Fibroblast of skin of left quadriceps (primary cell): ENCODE measurements around the gene OGDHL.
"Not testable (repeated sequence)": the region's sequence is repeated elsewhere in the genome, so short reads cannot be mapped to it uniquely, and the experiment has no call there.

Experiments used
- DNase-seq, 2 experiments: peaks; one replicate each; pipeline ENCODE4 v3.0.0-alpha.2; 2013; ENCODE audit warnings: low read depth in 2 of 2

OGDHL gene

GRCh38 chr10:49761789-49762565, at the start of gene OGDHL:
TSS of gene OGDHL (minus strand) at chr10:49762323. CDS start at chr10:49758592, 3,731 bp downstream.
- DNase-seq: peak; percentile 15 to 20

GRCh38 chr10:49803988-49804387, 41.9 kb upstream of the OGDHL start:
- no peak for DNase-seq

- DNase-seq: no peak
Observed at GRCh38 chr10:49798275-49798674, 36.2 kb upstream of the OGDHL start.

- DNase-seq: no peak
Observed at GRCh38 chr10:49791100-49791499, 29.0 kb upstream of the OGDHL start.

GRCh38 chr10:49784681-49785080, 22.6 kb upstream of the OGDHL start:
- DNase-seq: no peak

- no peak for DNase-seq
Observed at GRCh38 chr10:49783645-49784044, 21.5 kb upstream of the OGDHL start.

GRCh38 chr10:49781247-49781646, 19.1 kb upstream of the OGDHL start:
- no peak for DNase-seq

GRCh38 chr10:49778197-49778596, 16.1 kb upstream of the OGDHL start:
- no peak for DNase-seq

- no peak for DNase-seq
Observed at GRCh38 chr10:49776851-49777250, 14.7 kb upstream of the OGDHL start.

GRCh38 chr10:49775014-49775413, 12.9 kb upstream of the OGDHL start:
- DNase-seq: no peak

GRCh38 chr10:49772944-49773343, 10.8 kb upstream of the OGDHL start:
- DNase-seq: not testable (repeated sequence)

GRCh38 chr10:49771046-49771445, 8.9 kb upstream of the OGDHL start:
- DNase-seq: not testable (repeated sequence)

- no peak for DNase-seq
Observed at GRCh38 chr10:49769692-49770091, 7.6 kb upstream of the OGDHL start.

- DNase-seq: no peak
Observed at GRCh38 chr10:49768731-49769130, 6.6 kb upstream of the OGDHL start.

- DNase-seq: no peak
Observed at GRCh38 chr10:49768329-49768728, 6.2 kb upstream of the OGDHL start.

GRCh38 chr10:49767752-49768151, 5.6 kb upstream of the OGDHL start:
- no peak for DNase-seq

GRCh38 chr10:49766484-49766883, 4.4 kb upstream of the OGDHL start:
- no peak for DNase-seq

- no peak for DNase-seq
Observed at GRCh38 chr10:49762566-49762877, 399 bp upstream of the OGDHL start.

GRCh38 chr10:49761201-49761788, 828 bp downstream of the OGDHL start:
- no peak for DNase-seq

GRCh38 chr10:49760789-49761188, 1.3 kb downstream of the OGDHL start:
- DNase-seq: no peak

GRCh38 chr10:49759787-49760551, 2.2 kb downstream of the OGDHL start:
- DNase-seq: no peak

- no peak for DNase-seq
Observed at GRCh38 chr10:49758249-49758930, 3.7 kb downstream of the OGDHL start.
